Measurements from ENCODE around the gene TTLL4.

The TTLL4 gene, protein sequence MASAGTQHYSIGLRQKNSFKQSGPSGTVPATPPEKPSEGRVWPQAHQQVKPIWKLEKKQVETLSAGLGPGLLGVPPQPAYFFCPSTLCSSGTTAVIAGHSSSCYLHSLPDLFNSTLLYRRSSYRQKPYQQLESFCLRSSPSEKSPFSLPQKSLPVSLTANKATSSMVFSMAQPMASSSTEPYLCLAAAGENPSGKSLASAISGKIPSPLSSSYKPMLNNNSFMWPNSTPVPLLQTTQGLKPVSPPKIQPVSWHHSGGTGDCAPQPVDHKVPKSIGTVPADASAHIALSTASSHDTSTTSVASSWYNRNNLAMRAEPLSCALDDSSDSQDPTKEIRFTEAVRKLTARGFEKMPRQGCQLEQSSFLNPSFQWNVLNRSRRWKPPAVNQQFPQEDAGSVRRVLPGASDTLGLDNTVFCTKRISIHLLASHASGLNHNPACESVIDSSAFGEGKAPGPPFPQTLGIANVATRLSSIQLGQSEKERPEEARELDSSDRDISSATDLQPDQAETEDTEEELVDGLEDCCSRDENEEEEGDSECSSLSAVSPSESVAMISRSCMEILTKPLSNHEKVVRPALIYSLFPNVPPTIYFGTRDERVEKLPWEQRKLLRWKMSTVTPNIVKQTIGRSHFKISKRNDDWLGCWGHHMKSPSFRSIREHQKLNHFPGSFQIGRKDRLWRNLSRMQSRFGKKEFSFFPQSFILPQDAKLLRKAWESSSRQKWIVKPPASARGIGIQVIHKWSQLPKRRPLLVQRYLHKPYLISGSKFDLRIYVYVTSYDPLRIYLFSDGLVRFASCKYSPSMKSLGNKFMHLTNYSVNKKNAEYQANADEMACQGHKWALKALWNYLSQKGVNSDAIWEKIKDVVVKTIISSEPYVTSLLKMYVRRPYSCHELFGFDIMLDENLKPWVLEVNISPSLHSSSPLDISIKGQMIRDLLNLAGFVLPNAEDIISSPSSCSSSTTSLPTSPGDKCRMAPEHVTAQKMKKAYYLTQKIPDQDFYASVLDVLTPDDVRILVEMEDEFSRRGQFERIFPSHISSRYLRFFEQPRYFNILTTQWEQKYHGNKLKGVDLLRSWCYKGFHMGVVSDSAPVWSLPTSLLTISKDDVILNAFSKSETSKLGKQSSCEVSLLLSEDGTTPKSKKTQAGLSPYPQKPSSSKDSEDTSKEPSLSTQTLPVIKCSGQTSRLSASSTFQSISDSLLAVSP

DNA sequence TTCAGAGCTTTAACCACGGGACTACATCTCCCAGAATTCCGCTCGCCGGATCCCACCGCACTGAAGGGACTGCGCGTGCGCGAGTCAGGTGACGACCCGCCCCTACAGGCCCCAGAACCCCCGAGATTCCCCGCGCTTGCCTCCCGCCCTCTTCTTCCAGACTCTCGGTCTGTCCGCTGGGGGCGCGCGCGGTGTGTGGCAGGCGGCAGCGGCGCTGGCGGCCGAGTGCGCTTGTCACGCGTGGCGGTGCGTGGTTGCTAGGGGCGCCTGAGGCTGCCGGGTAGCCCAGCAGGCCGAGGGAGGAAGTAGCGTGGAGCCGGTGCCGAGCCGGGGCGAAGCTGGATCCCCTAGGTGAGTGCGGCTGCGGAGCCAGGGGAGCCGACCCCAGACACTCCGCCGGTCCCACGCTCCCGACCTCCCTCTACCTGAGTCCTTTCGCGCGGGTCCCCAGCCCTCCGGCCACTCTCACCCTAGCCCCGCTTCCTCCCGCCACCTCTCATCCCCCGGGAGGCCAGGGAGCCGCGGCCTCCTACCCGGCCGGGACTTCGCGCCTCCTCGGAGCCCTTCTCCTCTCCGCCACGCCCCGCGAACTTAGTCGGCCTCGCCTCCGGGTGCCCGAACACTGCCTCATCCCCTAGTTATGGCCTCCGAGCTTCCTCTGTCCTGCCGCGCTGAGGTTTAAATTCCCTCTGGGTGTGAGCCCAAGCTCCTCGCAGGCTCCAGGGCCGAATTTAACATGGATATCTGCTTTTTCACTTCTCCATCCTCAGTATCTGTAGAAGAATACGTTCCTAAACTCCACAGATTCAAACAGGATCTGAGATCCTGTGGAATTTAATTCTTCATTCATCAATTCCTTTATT is at the start of gene TTLL4:
Gene TTLL4 (plus strand): TSS at position 149 of the 863 bp plus-strand sequence. CDS start 26,842 bp downstream, outside the sequence.
- peak; percentile 78 to 100 (median 96) for DNase-seq

DNA sequence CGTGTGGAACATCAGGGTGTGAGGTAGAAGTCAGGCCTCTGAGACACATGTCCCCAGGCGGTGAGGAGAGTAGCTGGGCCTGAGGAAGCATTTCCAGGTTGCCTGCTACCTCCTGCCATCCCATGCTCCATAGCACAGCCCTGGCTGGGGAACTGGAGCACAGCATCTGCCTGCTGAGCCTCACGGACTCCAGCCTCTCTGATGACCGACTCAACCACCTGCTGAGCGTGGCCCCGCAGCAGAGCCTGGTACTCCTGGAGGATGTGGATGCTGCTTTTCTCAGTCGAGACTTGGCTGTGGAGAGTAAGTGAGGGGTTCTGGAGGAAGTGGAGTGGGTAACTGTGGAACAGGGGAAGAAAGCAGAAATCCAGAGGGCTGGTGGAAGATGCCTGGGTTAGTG is 48.3 kb upstream of the TTLL4 start:
- no peak for DNase-seq

DNA sequence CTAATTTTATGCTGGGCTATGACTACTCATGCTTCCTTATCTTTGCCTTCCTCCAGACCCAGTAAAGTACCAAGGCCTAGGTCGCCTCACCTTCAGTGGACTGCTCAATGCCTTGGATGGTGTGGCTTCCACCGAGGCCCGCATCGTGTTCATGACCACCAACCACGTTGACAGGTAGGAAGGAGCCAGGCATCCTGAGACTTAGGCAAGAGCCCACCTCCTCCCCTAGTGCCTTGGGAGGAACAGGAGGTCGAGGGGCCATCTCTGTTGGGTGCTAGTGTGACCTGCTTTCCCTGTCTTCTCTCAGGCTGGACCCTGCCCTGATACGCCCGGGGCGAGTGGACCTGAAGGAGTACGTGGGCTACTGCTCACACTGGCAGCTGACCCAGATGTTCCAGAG is 47.8 kb upstream of the TTLL4 start:
- no peak for DNase-seq

DNA sequence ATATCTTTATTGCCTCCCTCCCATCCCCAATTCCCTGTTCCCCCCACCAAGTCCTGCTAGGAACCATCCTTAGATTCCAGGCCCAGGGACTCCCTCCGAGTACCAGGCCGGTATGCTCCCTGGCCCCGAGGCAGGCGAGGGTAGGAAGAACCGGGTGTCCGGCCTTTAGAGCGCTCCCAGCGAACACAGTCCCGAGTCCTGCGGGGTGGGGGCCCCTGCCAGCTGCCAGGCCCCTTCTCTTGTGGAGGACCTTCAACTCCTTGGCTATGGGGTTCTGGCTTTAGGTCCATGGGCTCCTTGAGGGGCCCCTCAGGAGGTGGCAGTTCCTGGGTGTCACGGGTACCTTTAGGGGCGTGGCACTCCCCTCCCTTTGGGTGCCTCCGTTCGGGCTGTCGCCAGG is 46.7 kb upstream of the TTLL4 start:
- no peak for DNase-seq

DNA sequence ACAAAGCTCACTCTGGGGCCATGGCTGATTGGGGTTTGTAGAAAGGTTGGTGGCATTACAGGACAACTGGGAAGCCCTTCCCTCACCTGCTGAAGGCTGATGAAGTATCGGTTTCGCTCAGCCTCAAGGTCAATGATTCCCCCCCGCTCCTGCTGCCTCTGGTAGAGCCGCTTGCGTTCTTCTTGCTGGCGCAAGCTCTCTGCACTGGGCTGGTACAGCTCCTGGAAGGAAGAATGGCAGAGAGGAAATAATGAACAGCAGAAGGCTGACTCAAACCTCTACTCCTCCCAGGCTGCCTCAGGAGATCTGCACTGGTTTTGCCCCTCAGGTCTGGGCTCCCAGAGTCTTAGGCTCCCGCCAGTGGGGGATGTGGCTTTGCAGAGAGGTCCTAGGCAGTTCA is 46.0 kb upstream of the TTLL4 start:
- no peak for DNase-seq

DNA sequence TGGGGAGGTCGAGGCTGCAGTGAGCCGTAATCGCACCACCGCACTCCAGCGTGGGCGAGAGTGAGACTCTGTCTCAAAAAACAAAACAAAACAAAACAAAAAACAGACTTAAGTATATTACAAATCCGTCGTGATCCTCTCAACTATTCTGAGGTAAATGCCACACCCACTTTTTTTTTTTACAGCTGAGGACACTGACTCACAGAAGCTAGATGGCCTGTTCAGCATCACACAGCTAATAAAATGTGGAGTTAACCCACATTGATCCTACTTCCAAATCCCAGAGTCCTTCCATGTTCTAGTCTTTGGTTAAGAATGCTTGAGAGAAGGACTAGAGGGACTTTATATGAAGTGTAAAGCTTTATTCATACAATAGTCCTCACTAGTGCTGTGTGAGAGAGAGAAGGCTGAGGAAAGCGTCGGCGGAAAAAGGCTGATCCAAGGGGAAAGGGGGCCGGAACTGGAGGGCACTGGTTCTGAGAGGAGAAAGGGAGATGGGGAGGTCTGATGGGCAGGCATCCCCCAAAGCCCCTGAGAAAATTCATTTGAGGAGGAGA is 39.5 kb upstream of the TTLL4 start:
- no peak for DNase-seq

DNA sequence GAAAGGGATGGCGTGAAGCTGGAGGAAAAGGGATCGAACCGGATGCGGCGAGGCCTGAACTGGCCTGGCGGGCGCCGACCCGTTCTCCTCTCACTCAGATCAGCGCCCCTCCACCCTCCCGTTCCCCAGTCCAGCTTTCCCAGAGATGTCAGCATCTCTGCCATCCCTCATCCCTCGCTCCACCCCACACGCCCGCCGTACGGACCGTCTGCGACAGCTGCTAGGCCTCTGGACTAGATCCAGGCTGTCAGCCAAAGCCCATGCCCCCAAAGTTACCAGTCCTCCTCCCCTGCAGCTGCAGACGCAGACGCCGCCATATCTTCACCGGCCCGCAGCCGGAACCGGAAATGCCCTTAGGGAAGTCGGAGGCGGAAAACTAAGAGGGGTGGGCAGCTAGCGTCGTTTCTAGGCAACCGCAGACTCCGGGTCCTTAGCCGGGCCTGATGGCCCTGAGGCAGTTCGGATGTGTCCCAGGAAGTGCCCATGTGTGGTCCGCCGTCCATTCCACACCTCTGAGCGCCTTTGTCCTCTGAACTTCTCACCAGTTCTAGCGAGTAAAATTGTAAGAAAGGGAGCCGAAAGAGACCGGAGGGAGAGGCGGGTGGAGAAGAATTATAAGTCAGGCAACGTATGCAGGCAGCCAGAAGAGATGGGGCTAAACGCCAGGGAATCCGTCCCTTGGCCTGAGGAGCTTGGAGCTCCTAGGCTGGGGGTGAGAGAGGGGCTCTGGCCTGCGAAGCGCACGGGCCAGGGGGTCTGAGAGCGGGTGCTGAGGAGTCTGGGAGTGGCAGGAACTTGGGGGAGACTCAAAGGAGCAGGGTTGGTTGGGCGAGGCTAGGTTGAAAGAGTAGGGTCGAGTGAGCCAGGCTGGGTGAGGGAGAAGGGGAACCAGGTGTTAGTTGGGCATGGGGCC is 38.7 kb upstream of the TTLL4 start, which contains the start of the genes RNF25 and STK36:
Gene RNF25 (minus strand): TSS at position 349 of the 913 bp plus-strand sequence. CDS start 32 bp downstream, at position 317.
Gene STK36 (plus strand): TSS at position 433 of the 913 bp plus-strand sequence. CDS start 744 bp downstream, outside the sequence.
- DNase-seq, result peak in 55 of 56 donors; percentile 35 to 93 (median 84)

DNA sequence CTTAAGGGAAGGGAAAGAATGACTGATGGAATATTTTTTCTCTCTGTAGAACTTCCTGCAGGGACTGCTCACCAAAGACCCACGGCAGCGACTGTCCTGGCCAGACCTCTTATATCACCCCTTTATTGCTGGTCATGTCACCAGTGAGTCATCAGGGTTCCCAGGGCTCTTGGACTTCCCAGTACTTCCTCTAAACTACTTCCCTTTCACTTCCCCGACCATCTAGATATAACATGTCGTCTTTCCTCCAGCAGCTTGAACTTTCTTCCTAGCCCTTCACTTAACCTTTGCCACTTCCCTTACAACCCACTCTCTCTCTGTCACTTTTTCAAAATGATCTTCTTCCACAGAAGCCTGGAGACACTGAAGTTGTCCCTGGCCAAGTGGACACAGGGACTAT is 31.5 kb upstream of the TTLL4 start:
- DNase-seq, result no peak

DNA sequence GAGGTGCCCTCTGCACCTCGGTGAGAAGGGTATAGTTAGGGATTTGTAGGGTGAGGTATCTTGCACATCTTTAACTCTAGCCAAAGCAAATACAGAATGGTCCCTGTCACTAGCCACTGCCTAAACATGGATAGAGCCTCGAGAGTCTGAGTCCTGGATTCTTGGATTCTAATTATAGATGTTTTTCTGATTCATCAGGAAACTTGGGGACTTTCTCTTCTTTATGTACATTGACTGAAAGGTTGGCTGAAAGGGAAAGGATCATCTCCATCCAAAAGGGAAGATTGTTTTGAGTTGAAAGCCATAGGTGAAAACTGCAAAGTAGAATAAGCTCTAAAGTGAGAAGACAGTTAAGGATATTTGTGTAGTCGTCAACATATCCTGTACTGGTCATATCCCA is 30.6 kb upstream of the TTLL4 start:
- no peak for DNase-seq

DNA sequence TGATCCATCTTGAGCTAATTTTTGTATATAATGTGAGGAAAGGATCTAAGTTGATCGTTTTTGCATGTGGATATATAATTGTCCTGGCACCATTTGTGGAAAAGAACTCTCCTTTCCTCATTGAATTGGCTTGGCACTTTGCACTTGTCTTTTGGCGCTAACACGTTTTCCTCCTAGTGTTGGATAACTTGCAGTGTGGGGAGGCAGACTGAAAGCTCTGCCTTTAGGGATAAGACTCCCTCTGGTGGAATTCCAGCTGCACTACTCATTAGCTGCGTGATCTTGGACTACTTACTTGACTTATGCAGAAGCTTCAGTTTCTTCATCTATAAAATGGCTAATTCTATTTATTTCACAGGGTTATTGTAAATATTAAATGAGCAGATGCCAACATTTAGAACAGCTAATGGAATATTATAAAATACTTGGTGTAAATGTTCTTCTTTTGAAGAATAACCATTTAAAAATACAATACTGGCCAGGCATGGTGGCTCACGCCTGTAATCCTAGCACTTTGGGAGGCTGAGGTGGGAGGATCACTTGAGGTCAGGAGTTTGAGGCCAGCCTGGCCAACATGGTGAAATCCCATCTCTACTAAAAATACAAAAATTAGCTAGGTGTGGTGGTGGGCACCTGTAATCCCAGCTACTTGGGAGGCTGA is 23.1 kb upstream of the TTLL4 start:
- DNase-seq, result peak in 38 of 56 donors; percentile 4 to 79 (median 21)

DNA sequence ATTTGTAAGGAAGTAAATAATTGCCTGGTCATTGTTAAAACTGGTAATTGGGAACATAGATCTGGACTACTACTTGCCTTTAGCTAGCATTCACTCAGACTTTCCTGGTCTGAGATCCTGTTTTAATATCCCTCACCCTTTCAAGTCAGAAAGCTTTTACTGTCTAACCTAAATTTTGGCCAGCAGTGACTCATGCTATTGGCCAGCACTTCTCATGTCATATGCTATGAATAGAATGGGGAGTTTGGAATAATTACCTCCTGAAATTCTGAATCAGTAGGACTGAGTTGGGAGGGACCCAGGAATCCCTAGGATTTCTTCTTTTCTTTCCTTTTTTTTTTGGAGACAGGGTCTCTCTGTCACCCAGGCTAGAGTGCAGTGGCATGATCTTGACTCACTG is 19.4 kb upstream of the TTLL4 start:
- no peak for DNase-seq

DNA sequence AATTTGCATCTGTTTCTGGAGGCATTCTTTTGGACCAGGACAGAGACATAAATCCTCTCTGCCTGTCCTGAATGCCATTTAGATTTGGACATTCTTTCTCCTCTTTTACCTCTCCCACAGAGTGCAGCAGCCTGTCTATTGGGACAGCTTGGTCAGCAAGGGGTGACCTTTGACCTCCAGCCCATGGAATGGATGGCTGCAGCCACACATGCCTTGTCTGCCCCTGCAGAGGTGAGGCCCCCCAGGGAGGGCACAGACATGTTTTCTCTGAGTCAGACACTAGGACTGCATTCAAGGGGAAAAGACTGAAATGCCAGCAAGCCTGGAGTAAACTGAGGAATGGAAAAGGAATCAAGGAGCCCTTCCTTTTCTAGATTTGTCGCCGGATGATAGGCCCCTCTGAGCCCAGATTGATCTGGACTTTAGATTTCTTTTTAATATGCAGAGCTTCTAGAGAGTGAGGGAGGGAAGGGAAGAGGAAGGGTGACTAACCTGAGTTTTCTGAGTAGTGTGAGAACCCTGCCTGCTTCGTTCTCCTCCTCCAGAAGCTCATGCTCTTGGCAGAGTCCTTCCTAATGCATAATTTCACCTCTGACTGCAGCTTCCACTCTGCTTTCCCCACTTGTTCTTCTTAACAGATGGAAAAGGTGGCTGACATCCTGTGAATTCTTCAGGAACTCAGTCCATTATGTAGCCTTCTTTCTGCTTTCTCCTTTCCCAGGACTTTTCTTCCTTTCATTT is 16.1 kb upstream of the TTLL4 start:
- DNase-seq, result peak in 2 of 56 donors; percentile 7 to 8

DNA sequence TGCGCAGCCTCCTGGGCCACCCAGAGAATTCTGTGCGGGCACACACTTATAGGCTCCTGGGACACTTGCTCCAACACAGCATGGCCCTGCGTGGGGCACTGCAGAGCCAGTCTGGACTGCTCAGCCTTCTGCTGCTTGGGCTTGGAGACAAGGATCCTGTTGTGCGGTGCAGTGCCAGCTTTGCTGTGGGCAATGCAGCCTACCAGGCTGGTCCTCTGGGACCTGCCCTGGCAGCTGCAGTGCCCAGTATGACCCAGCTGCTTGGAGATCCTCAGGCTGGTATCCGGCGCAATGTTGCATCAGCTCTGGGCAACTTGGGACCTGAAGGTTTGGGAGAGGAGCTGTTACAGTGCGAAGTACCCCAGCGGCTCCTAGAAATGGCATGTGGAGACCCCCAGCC is 11.8 kb upstream of the TTLL4 start:
- DNase-seq, result no peak

DNA sequence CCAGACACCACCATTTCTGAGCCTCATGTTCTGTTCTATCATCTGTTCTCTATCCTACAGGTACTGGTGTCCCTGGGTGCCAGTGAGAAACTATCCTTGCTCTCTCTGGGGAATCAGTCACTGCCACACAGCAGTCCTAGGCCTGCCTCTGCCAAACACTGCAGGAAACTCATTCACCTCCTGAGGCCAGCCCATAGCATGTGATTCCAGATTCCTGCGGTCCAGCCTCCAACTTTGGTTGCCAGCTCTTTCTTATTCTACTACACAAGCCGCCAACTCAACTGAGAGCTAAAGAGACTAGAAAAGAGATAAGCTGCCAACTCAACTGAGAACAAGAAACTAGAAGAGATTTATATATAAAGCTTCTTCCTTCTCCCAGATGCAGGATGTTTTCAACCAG is 8.8 kb upstream of the TTLL4 start:
- DNase-seq, result peak in 12 of 56 donors; percentile 7 to 48 (median 21)

DNA sequence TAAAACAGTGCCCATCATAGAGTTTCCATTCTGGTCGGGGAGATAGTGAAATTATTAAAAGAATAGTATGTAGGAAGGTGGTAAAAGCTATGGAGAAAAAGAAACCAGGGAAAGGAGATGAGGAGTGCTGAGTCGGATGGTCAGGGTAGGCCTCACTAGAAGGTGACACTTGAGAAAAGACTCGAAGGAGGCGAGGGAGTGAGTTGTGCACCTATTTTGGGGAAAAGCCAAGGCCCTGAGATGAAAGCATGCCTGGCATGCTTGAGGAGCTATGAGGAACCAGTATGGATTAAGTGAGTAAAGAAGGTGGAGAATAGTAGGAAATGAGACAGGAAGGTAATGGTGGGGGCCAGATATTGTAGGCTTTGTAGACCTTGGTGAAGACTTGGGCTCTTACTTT is 7.3 kb upstream of the TTLL4 start:
- no peak for DNase-seq

DNA sequence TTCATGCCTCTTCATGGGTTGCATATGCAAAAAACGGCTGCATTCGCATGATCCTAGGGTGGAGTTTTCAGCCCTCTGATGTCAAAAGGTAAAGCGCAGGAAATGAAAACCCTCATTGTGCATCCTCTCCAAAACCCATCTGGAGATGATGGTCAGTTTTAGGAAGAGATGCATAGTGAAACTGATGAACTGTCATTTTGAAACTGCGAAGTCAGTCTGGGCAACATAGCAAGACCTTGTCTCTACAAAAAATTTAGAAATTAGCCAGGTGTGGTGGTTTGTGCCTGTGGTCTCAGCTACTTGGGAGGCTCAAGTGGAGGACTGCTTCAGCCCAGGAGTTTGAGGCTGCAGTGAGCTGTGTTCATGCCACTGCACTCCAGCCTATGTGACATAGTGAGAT is 2.5 kb upstream of the TTLL4 start:
- DNase-seq, result no peak

DNA sequence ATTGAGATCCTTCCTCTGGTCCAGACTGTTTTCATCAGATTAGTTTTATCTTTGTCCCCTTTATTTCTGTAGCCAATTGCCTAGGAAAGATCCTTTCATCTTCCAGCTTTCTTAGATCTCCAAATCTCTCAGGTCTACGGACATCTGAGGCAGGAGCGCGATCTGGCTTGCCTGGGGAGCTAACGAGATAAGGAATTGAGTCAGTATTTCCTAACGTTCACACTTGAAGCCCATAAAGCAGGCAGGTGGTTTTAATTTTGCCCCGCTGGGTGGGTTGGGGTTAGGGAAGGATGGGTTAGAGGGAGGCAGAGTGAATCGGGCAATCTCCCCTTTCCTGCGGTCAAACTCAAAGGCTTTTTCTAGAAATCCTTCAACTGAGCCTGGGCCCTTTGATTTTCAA is 727 bp upstream of the TTLL4 start:
- no peak for DNase-seq

DNA sequence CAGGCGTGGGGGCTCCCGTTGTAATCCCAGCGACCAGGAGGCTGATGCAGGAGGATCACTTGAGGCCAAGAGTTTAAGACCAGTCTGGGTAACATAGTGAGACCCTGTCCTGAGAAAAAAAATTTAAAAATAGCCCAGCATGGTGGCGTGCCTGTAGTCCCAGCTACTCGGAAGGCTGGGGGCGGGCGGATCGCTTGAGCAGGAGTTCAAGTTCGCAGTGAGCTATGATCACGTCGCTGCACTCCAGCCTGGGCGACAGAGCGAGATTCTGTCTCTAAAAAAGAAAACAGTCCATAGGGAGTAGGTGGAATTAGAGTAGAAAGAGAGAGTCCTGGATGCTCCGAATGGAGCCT is 325 bp upstream of the TTLL4 start:
- DNase-seq, result no peak
